ENCODE measurements around the gene PLB1.

PLB1 gene

DNA sequence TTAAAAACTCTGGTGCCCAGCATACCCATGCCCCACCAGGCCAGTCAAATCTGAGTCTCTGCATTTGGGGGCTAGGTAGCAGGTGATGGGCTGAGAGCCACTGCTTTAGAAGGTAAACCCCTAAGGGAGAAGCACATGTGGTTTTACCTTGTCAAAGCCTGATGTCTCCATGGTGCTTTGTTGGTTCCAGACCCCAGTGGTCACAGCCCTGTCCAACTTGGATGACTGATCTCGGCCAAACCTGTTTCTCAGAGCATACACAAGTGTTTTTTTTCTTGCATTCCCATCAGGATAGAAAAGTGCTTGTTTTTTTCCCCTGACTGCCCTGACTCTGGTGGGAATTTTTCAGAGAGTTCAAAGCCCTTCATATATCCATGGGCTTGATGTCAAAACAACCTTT, 13.5 kb downstream of the PLB1 start:
- no peak overlapping the region for H3K4me3 ChIP-seq (replicated peaks in 1 of 2; ENCODE audit: low read depth in 2 of 2, low read length in 2 of 2)
- no peak for DNase-seq (ENCODE audit: low read depth in 2 of 2)
- TF ChIP-seq, protein P1, sequence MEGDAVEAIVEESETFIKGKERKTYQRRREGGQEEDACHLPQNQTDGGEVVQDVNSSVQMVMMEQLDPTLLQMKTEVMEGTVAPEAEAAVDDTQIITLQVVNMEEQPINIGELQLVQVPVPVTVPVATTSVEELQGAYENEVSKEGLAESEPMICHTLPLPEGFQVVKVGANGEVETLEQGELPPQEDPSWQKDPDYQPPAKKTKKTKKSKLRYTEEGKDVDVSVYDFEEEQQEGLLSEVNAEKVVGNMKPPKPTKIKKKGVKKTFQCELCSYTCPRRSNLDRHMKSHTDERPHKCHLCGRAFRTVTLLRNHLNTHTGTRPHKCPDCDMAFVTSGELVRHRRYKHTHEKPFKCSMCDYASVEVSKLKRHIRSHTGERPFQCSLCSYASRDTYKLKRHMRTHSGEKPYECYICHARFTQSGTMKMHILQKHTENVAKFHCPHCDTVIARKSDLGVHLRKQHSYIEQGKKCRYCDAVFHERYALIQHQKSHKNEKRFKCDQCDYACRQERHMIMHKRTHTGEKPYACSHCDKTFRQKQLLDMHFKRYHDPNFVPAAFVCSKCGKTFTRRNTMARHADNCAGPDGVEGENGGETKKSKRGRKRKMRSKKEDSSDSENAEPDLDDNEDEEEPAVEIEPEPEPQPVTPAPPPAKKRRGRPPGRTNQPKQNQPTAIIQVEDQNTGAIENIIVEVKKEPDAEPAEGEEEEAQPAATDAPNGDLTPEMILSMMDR (IDR thresholded peaks at IDR 0.05; ENCODE audit: low read depth, low read length): no peak

DNA sequence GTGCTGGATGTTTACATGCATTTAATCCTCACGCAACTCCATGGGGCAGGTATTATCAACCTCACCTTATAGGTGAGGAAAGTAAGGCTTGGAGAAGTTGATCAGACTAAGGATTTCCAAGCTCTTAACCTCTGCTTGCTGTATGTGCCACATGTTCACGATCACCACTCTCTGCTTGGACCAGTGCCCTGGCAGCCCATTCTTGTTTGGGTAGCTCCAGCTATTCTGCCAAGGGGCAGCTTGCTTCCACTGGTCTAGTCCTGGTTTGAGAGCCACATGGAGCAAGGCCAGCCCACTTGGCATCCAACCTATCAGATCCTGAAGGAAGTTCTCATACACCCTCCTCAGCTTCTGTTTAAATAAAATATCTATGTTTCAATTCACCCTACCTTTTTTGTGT, 14.3 kb downstream of the PLB1 start:
- DNase-seq (ENCODE audit: low read depth in 2 of 2): peak in 1 of 2 donors; percentile 12
- no peak overlapping the region for H3K4me3 ChIP-seq (replicated peaks in 1 of 2; ENCODE audit: low read depth in 2 of 2, low read length in 2 of 2)
- TF ChIP-seq, protein P1 (IDR thresholded peaks at IDR 0.05; ENCODE audit: low read depth, low read length): no peak

DNA sequence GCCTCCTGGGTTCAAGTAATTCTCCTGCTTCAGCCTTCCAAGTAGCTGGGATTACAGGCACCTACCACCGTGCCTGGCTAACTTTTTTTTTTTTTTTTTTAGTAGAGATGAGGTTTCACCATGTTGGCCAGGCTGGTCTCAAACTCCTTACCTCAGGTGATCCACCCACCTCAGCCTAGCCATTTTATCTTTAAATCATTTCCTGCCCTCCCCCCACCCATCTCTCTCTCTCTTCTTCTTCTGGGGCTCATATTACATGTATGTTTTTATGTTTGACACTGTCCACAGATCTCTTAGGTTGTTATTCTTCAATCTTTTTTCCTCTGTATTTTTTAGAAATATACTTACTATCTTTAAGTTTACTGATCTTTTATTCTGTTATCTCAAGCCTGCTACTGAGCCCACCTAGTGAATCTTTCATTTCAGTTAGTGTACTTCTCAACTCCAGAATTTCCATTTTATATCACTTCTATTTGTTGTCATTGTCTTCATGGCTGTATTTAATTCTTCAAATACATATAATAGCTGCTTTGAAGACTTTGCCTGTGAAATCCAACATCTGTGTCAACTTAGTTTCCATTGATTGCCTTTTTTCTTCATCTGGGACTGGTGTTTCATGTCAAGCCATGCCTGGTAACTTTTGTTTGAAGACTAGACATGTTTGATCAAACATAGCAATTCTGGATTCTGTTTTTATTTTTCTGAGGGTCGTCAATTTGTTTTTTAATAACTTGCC, 16.2 kb downstream of the PLB1 start:
- H3K4me3 ChIP-seq (replicated peaks in 1 of 2; ENCODE audit: low read depth in 2 of 2, low read length in 2 of 2): no peak overlapping the region
- DNase-seq (ENCODE audit: low read depth in 2 of 2): no peak
- TF ChIP-seq, protein P1 (IDR thresholded peaks at IDR 0.05; ENCODE audit: low read depth, low read length): no peak

DNA sequence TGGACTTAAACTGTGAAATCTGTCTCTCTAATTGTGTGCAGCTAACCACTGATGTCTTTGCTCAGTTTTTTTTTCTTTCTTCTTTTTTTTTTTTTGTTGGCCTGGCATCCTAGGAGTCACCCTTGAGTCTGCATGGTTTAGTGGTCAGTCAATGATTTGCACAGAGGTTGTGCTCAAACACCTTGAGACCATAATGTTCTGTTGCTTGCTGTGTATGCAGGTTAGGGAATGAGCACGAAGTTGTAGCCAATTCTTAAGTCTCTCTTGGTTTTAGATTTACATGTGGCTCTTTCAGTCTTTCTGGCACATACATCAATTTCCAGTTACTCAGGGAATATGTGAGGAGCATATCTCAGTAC, 16.7 kb downstream of the PLB1 start:
- TF ChIP-seq, protein P1 (IDR thresholded peaks at IDR 0.05; ENCODE audit: low read depth, low read length): no peak
- no peak for DNase-seq (ENCODE audit: low read depth in 2 of 2)
- H3K4me3 ChIP-seq (replicated peaks in 1 of 2; ENCODE audit: low read depth in 2 of 2, low read length in 2 of 2): no peak overlapping the region

DNA sequence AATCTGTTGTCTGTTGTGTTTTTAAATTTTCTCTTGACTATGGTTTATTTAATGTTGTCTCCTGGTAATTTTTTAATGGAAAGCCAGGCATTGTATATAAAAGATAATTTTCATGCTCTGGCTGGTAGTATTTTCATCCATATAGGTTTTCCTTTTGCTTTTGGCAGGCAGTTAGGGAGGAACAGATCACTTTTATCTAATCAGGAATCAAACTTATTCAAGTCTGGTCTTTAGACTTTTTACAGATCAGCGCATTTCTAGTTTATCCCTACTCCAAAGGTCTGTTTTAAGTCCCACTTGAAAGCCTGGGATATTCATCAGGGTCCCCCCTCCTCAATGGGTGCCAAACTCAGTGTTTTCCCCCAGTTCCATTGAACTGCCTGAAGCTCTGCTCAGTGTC, 17.2 kb downstream of the PLB1 start:
- TF ChIP-seq, protein P1 (IDR thresholded peaks at IDR 0.05; ENCODE audit: low read depth, low read length): no peak
- H3K4me3 ChIP-seq (replicated peaks in 1 of 2; ENCODE audit: low read depth in 2 of 2, low read length in 2 of 2): no peak overlapping the region
- DNase-seq (ENCODE audit: low read depth in 2 of 2): no peak

DNA sequence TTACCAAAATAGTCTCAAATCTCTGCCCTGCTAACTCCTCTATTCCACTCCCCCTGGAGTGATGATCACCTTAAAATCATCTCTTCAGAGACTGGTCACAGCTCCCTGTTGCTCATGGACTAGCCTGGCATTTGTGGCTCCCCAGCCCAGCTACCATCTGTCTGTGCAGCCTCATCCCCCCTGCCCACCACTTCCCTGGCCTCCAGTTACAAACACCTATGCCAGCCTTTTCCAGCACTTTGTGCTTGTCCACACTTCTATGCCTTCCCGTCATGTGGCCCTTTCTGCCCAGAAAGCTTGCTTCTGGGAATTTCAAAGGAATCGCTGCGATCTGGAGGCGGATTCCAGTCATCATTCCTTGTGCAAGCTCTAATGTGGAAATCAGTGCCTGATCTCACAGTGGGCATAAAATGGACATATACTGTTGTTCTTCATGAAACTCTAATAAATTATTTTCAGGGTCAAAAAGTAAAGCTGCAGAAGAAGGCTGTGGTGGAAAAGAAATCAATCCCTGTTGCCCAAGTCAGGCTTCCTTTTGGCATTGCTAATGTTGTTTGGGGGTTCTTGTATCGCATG, 19.4 kb downstream of the PLB1 start:
- H3K4me3 ChIP-seq (replicated peaks in 1 of 2; ENCODE audit: low read depth in 2 of 2, low read length in 2 of 2): no peak overlapping the region
- TF ChIP-seq, protein P1 (IDR thresholded peaks at IDR 0.05; ENCODE audit: low read depth, low read length): no peak
- no peak for DNase-seq (ENCODE audit: low read depth in 2 of 2)
